ENCODE measurements around the gene ARHGAP23.
A peak's percentile ranks its signal among the peaks of the same experiment; 100 is the strongest.

ARHGAP23 gene

DNA sequence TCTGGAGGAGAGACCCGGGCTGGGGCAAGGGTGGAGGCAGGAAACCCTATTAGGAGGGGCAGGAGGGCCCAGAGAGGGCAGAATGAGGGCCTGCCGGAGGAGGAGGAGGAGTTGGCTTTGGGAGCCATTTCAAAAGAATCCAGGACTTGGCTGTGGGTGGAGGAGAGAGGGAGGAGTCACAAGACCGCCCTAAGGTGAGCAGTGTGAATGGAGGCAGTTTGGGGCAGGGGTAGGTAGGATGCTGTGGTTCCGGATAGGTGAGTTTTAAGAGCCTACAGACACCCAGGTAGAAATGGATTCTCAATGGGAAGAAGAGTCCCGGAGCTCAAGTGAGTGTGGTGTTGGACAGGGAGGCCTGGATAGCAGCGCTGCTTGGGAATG, 80.3 kb downstream of the ARHGAP23 start:
- ChIA-PET CTCF (interaction anchor here (0.8 to 15.2 kb wide), 21 partner anchors 12 to 223 kb away, joined by 3 to 210 read pairs (median 7); no protein-coding TSS in a partner anchor), POLR2A (interaction anchor here (0.7 to 1.5 kb wide), 4 partner anchors 61 to 159 kb away, joined by 3 to 4 read pairs (median 3); partner anchors contain the start of gene SOCS7)
- TF ChIP-seq, protein P1, sequence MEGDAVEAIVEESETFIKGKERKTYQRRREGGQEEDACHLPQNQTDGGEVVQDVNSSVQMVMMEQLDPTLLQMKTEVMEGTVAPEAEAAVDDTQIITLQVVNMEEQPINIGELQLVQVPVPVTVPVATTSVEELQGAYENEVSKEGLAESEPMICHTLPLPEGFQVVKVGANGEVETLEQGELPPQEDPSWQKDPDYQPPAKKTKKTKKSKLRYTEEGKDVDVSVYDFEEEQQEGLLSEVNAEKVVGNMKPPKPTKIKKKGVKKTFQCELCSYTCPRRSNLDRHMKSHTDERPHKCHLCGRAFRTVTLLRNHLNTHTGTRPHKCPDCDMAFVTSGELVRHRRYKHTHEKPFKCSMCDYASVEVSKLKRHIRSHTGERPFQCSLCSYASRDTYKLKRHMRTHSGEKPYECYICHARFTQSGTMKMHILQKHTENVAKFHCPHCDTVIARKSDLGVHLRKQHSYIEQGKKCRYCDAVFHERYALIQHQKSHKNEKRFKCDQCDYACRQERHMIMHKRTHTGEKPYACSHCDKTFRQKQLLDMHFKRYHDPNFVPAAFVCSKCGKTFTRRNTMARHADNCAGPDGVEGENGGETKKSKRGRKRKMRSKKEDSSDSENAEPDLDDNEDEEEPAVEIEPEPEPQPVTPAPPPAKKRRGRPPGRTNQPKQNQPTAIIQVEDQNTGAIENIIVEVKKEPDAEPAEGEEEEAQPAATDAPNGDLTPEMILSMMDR (IDR thresholded peaks at IDR 0.05; ENCODE audit: insufficient read depth, low read length, missing control alignments) = no peak
- H3K4me3 ChIP-seq (ENCODE audit: low read depth, low read length) = no peak overlapping the region
- no peak for DNase-seq (ENCODE audit: low read depth, low spot score)

DNA sequence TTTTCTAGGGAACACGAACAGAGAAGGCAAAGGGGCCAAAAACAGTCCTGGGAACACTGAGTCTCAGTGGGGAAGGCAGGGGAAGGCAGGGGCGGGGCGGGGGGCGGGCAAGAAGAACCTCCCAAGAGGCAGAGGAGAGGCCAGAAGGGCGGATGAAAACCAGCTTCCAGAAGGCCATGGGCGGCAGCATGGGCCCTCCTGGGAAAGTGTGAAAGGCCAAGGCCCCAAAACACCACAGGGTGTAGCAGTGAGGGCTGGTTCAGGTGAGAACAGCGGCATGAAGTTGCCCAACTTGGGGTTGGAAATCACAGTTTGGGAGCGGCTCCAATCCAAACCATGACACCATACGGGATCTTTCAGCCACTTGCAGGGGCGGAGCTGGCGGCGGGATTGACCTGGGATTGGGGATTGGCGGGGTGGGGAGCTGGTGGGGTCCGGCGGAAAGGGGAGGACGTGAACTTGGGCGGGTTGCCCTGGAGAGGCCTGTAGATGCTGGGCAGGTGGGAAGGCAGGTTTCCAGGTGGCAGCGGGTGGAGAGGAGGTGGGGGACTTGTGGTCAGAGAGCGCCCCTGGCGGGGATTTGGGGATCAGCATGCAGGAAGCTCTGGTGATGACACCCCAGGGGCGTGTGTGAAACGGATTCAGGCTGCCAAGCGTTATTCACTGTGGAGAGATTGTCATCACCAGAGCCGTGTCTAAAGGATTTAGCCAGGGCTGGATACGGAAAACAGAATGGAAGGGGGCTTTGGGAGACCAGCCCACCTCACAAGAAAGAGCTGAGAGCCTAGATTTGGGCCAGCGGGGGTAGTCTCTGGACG, 80.9 kb downstream of the ARHGAP23 start:
- TF ChIP-seq, protein P1 (IDR thresholded peaks at IDR 0.05; ENCODE audit: insufficient read depth, low read length, missing control alignments) = peak; percentile 89
- H3K4me3 ChIP-seq (ENCODE audit: low read depth, low read length) = no peak overlapping the region
- DNase-seq (ENCODE audit: low read depth, low spot score) = peak; percentile 66
- ChIA-PET CTCF (interaction anchor here (0.6 to 15.2 kb wide), 32 partner anchors 13 to 223 kb away, joined by 3 to 210 read pairs (median 6); no protein-coding TSS in a partner anchor), POLR2A (interaction anchor here (0.8 to 1.5 kb wide), 4 partner anchors 62 to 159 kb away, joined by 3 to 4 read pairs (median 3); partner anchors contain the start of gene SOCS7)

DNA sequence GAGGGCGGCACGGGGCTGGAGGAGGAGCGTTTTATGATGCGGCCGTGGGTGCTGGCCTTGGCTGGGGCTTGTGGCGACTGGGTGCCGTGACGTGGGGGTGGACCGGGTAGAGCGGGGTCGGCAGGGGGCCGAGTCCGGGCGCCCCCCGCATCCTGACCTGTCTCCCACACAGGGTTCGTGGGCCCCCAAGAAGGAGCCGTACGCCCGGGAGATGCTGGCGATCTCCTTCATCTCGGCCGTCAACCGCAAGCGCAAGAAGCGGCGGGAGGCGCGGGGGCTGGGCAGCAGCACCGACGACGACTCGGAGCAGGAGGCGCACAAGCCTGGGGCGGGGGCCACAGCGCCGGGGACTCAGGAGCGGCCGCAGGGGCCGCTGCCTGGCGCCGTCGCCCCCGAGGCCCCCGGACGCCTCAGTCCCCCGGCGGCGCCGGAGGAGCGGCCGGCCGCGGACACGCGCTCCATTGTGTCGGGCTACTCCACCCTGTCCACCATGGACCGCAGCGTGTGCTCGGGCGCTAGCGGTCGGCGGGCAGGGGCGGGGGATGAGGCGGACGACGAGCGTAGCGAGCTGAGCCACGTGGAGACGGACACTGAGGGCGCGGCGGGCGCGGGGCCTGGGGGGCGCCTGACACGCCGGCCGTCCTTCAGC, 81.6 kb downstream of the ARHGAP23 start:
- TF ChIP-seq, protein P1 (IDR thresholded peaks at IDR 0.05; ENCODE audit: insufficient read depth, low read length, missing control alignments) = no peak
- 0 out of 2 replicates have a peak overlapping the region, but pooled peaks have one; percentile 1 for H3K4me3 ChIP-seq (ENCODE audit: low read depth, low read length)
- ChIA-PET CTCF (interaction anchor here (0.6 to 15.2 kb wide), 31 partner anchors 13 to 222 kb away, joined by 3 to 210 read pairs (median 6); no protein-coding TSS in a partner anchor), POLR2A (interaction anchor here (0.6 to 1.5 kb wide), 4 partner anchors 80 to 158 kb away, joined by 3 to 4 read pairs (median 3); partner anchors contain the start of gene SOCS7)
- no peak for DNase-seq (ENCODE audit: low read depth, low spot score)

DNA sequence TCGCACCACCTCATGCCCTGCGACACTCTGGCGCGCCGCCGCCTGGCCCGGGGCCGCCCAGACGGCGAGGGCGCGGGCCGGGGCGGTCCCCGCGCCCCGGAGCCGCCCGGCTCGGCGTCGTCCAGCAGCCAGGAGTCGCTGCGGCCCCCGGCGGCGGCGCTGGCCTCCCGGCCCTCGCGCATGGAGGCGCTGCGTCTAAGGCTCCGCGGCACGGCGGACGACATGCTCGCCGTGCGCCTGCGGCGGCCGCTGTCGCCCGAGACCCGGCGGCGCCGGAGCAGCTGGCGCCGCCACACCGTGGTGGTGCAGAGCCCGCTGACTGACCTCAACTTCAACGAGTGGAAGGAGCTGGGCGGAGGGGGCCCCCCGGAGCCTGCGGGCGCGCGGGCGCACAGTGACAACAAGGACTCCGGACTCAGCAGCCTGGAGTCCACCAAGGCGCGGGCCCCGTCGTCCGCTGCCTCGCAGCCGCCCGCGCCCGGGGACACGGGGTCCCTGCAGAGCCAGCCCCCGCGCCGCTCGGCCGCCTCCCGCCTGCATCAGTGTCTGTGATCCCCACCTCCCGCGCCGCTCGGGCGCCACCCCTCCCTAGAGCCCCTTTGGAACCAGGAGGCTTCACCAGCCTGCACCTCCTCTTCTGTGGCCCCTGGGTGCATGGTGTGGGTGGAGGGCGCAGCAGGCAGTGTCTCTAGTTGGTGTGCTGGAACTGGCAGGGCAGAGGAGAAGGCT, 82.3 kb downstream of the ARHGAP23 start:
- no peak for DNase-seq (ENCODE audit: low read depth, low spot score)
- CTCF ChIA-PET = interaction anchor here (1.0 to 15.2 kb wide), 9 partner anchors 21 to 155 kb away, joined by 3 to 210 read pairs (median 11); no protein-coding TSS in a partner anchor
- TF ChIP-seq, protein P1 (IDR thresholded peaks at IDR 0.05; ENCODE audit: insufficient read depth, low read length, missing control alignments) = peak; percentile 15
- no peak overlapping the region for H3K4me3 ChIP-seq (ENCODE audit: low read depth, low read length)
- POLR2A ChIA-PET = interaction anchor here (0.6 to 1.1 kb wide), 3 partner anchors 59 to 158 kb away, joined by 3 to 4 read pairs (median 3); no protein-coding TSS in a partner anchor

DNA sequence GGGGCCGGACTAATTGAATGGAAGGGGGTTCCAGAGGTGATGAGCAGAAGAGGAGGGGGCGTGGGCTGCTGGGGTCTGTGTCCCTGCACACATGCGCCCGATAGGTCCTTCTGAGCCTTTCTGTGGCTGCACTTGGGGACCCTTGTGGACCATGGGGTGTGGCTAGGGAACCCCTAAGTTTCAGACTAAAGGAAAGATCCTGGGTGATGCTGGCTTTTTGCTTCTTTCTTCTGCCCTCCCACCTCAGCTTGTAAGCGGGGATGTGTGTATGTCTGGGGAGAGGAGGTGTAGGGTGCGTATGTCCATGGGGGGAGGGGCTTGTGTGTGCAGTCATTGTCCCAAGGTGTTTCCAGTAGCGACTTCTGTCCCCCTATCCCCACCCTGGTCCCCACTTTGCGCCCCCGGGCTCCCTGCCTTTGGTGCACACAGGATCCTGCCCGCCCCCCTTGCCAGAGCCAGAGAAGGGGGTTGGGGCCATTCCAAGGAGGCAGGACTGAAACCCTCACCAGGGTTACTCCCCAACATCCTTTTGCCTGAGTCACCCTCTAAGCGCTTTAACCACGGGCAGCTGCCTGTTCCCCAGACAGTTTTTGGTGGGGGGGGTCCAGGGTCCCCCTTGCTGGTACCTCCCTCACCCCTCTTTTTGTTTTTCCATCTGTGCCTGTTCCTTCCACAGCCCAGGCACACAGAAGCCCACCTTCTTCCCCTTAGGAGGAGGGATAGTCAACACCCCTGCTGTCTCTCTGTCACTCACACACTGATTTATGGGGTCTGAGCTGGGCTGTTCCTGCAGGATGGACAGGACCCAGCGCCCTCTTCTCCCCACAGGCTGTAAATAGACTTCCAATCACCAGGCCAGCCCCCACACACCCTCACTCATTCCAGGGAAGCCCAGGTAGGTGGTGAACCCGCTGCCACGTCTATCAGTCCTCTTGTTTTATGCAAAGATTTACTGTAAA, 83.2 kb downstream of the ARHGAP23 start:
- H3K4me3 ChIP-seq (ENCODE audit: low read depth, low read length) = no peak overlapping the region
- DNase-seq (ENCODE audit: low read depth, low spot score) = peak; percentile 28
- TF ChIP-seq, protein P1 (IDR thresholded peaks at IDR 0.05; ENCODE audit: insufficient read depth, low read length, missing control alignments) = no peak
- CTCF ChIA-PET = interaction anchor here (1.0 to 15.2 kb wide), 8 partner anchors 32 to 154 kb away, joined by 3 to 210 read pairs (median 4); no protein-coding TSS in a partner anchor
- POLR2A ChIA-PET = interaction anchor here (1.0 to 1.1 kb wide), 2 partner anchors 60 to 157 kb away, joined by 3 to 4 read pairs; no protein-coding TSS in a partner anchor
